ENCODE measurements around the gene SHH.

SHH gene

GRCh38 chr7:155795951-155796350 lies 16.3 kb downstream of the SHH start:
- H3K4me3 Mint-ChIP-seq, result no peak overlapping the region
- peaks cover 32% of the 10 kb centered on the region for H3K27me3 Mint-ChIP-seq
- DNase-seq (no peak), ATAC-seq (no peak)
- no peaks in the 10 kb centered on the region for H3K9me3 Mint-ChIP-seq
- peak overlapping the region in 1 of 2 donors; percentile 57 for H3K27ac Mint-ChIP-seq
- peaks cover 7% of the 10 kb centered on the region for H3K4me1 Mint-ChIP-seq

- no peaks in the 10 kb centered on the region for H3K9me3 Mint-ChIP-seq
- peaks cover 27% of the 10 kb centered on the region for H3K27me3 Mint-ChIP-seq
- peaks cover 7% of the 10 kb centered on the region for H3K4me1 Mint-ChIP-seq
- DNase-seq (no peak), ATAC-seq (no peak)
- H3K27ac Mint-ChIP-seq, result no peak overlapping the region
- H3K4me3 Mint-ChIP-seq, result no peak overlapping the region
These were observed 16.9 kb downstream of the SHH start for GRCh38 chr7:155795401-155795800.

GRCh38 chr7:155794196-155794595 lies 18.1 kb downstream of the SHH start:
- H3K9me3 Mint-ChIP-seq, result no peaks in the 10 kb centered on the region
- peaks cover 14% of the 10 kb centered on the region for H3K27me3 Mint-ChIP-seq
- H3K4me3 Mint-ChIP-seq, result no peak overlapping the region
- ATAC-seq, result no peak
- peaks cover 7% of the 10 kb centered on the region for H3K4me1 Mint-ChIP-seq
- DNase-seq, result no peak
- no peak overlapping the region for H3K27ac Mint-ChIP-seq

- DNase-seq (no peak), ATAC-seq (no peak)
- no peak overlapping the region for H3K4me3 Mint-ChIP-seq
- no peak overlapping the region for H3K27ac Mint-ChIP-seq
- H3K27me3 Mint-ChIP-seq, result peaks cover 10% of the 10 kb centered on the region
- no peaks in the 10 kb centered on the region for H3K9me3 Mint-ChIP-seq
- peaks cover 4% of the 10 kb centered on the region for H3K4me1 Mint-ChIP-seq
These were observed 18.5 kb downstream of the SHH start for GRCh38 chr7:155793720-155794119.

GRCh38 chr7:155792999-155793560 lies 19.2 kb downstream of the SHH start:
- DNase-seq, result no peak
- no peak for ATAC-seq
- Mint-ChIP-seq H3K9me3 (no peaks in the 10 kb centered on the region), H3K4me1 (no peaks in the 10 kb centered on the region), H3K27me3 (peaks cover 5% of the 10 kb centered on the region), H3K4me3 (no peak overlapping the region), H3K27ac (no peak overlapping the region)

GRCh38 chr7:155792315-155792960 lies 19.8 kb downstream of the SHH start:
- no peak for ATAC-seq
- no peak for DNase-seq
- no peak overlapping the region for H3K4me3 Mint-ChIP-seq
- H3K9me3 Mint-ChIP-seq, result no peaks in the 10 kb centered on the region
- H3K4me1 Mint-ChIP-seq, result peaks cover 5% of the 10 kb centered on the region
- H3K27me3 Mint-ChIP-seq, result peaks cover 8% of the 10 kb centered on the region
- no peak overlapping the region for H3K27ac Mint-ChIP-seq

GRCh38 chr7:155791836-155792235 lies 20.4 kb downstream of the SHH start:
- ATAC-seq (no peak), DNase-seq (no peak)
- Mint-ChIP-seq H3K27ac (no peak overlapping the region), H3K9me3 (no peaks in the 10 kb centered on the region), H3K27me3 (peaks cover 12% of the 10 kb centered on the region), H3K4me3 (no peak overlapping the region), H3K4me1 (peaks cover 6% of the 10 kb centered on the region)

GRCh38 chr7:155791214-155791737 lies 21.0 kb downstream of the SHH start:
- peaks cover 18% of the 10 kb centered on the region for H3K27me3 Mint-ChIP-seq
- H3K4me3 Mint-ChIP-seq, result no peak overlapping the region
- no peaks in the 10 kb centered on the region for H3K9me3 Mint-ChIP-seq
- H3K4me1 Mint-ChIP-seq, result peaks cover 6% of the 10 kb centered on the region
- ATAC-seq, result no peak
- no peak for DNase-seq
- peak overlapping the region in 1 of 2 donors; percentile 65 for H3K27ac Mint-ChIP-seq

GRCh38 chr7:155790666-155791065 lies 21.6 kb downstream of the SHH start:
- Mint-ChIP-seq H3K27me3 (peaks cover 22% of the 10 kb centered on the region), H3K9me3 (no peaks in the 10 kb centered on the region), H3K27ac (no peak overlapping the region), H3K4me3 (no peak overlapping the region), H3K4me1 (peaks cover 6% of the 10 kb centered on the region)
- ATAC-seq (no peak), DNase-seq (no peak)

GRCh38 chr7:155789001-155789725 lies 23.1 kb downstream of the SHH start:
- no peak overlapping the region for H3K4me3 Mint-ChIP-seq
- H3K27me3 Mint-ChIP-seq, result peaks cover 22% of the 10 kb centered on the region
- H3K9me3 Mint-ChIP-seq, result no peaks in the 10 kb centered on the region
- no peak overlapping the region for H3K27ac Mint-ChIP-seq
- peaks cover 6% of the 10 kb centered on the region for H3K4me1 Mint-ChIP-seq
- DNase-seq, result no peak
- no peak for ATAC-seq

- ATAC-seq, result no peak
These were observed 23.7 kb downstream of the SHH start for GRCh38 chr7:155788616-155789000.

GRCh38 chr7:155787171-155787851 lies 25.0 kb downstream of the SHH start:
- peaks cover 22% of the 10 kb centered on the region for H3K27me3 Mint-ChIP-seq
- no peak for DNase-seq
- no peak overlapping the region for H3K27ac Mint-ChIP-seq
- ATAC-seq, result peak; percentile 48
- peaks cover 6% of the 10 kb centered on the region for H3K4me1 Mint-ChIP-seq
- H3K9me3 Mint-ChIP-seq, result no peaks in the 10 kb centered on the region
- H3K4me3 Mint-ChIP-seq, result peak overlapping the region; percentile 44 to 61

More at GRCh38 chr7:155788616-155789000, 23.7 kb downstream of the SHH start:
- Mint-ChIP-seq H3K4me1 (peaks cover 6% of the 10 kb centered on the region), H3K27me3 (peaks cover 22% of the 10 kb centered on the region), H3K9me3 (no peaks in the 10 kb centered on the region), H3K4me3 (no peak overlapping the region), H3K27ac (no peak overlapping the region)
- no peak for DNase-seq

GRCh38 chr7:155786491-155786890 lies 25.8 kb downstream of the SHH start:
- H3K9me3 Mint-ChIP-seq, result no peaks in the 10 kb centered on the region
- H3K4me3 Mint-ChIP-seq, result no peak overlapping the region
- no peak overlapping the region for H3K27ac Mint-ChIP-seq
- peaks cover 22% of the 10 kb centered on the region for H3K27me3 Mint-ChIP-seq
- DNase-seq, result no peak
- no peak for ATAC-seq
- H3K4me1 Mint-ChIP-seq, result peaks cover 6% of the 10 kb centered on the region

GRCh38 chr7:155785536-155785935 lies 26.7 kb downstream of the SHH start:
- Mint-ChIP-seq H3K9me3 (no peaks in the 10 kb centered on the region), H3K4me1 (peaks cover 6% of the 10 kb centered on the region), H3K27ac (peak overlapping the region in 1 of 2 donors; percentile 51), H3K4me3 (no peak overlapping the region), H3K27me3 (peaks cover 22% of the 10 kb centered on the region)
- ATAC-seq, result no peak
- no peak for DNase-seq

- no peak for ATAC-seq
These were observed 29.8 kb downstream of the SHH start for GRCh38 chr7:155782466-155782865.

More at GRCh38 chr7:155782466-155782865, 29.8 kb downstream of the SHH start:
- no peak overlapping the region for H3K4me3 Mint-ChIP-seq
- H3K27me3 Mint-ChIP-seq, result peaks cover 14% of the 10 kb centered on the region
- peaks cover 1% of the 10 kb centered on the region for H3K4me1 Mint-ChIP-seq
- no peaks in the 10 kb centered on the region for H3K9me3 Mint-ChIP-seq
- DNase-seq, result no peak
- H3K27ac Mint-ChIP-seq, result no peak overlapping the region

All from stimulated activated naive CD8-positive, alpha-beta T cell treated with anti-CD3 and anti-CD28 coated beads, Interleukin-15, amount 100 ng/mL, for 72 hours (primary cell).